PFSK-1 (cell line): Measurements from ENCODE around the gene AUTS2.

Source experiments
- FOXP2 ChIP-seq: optimal IDR thresholded peaks from 2 replicates; pipeline ENCODE3; 2011; ENCODE audit warnings: borderline replicate concordance, control low read depth, inconsistent platforms; ENCODE audit not compliant: insufficient read depth; ENCODE audit errors: extremely low read length, extremely low read depth
- POLR2AphosphoS5 ChIP-seq: IDR thresholded peaks from 2 replicates; pipeline ENCODE4 v1.6.1; 2012; ENCODE audit warnings: low read depth, mild to moderate bottlenecking, control low read depth, low read length, moderate library complexity
- REST ChIP-seq, 2 experiments: IDR thresholded peaks; 2 replicates each; pipeline versions ENCODE4 v1.6.1 to v1.8.0; 2011 to 2012; ENCODE audit warnings: low read depth in 2 of 2, low read length in 2 of 2, control low read depth in 1 of 2, inconsistent platforms in 1 of 2, mild to moderate bottlenecking in 1 of 2, moderate library complexity in 1 of 2; ENCODE audit not compliant: insufficient read depth in 1 of 2
- SIN3A ChIP-seq: IDR thresholded peaks from 2 replicates; pipeline ENCODE4 v1.6.1; 2012; ENCODE audit warnings: mild to moderate bottlenecking, low read length, moderate library complexity, borderline replicate concordance; ENCODE audit not compliant: insufficient read depth
- TAF1 ChIP-seq: IDR thresholded peaks from 2 replicates; pipeline ENCODE4 v1.6.1; 2012; ENCODE audit warnings: low read length, control low read depth, borderline replicate concordance; ENCODE audit not compliant: insufficient read depth

Gene AUTS2

GRCh38 chr7:70733090-70733489, 1134.8 kb downstream of the AUTS2 start:
- no peak for TF ChIP-seq SIN3A
- no peak for TF ChIP-seq REST (IDR thresholded peaks at IDR 0.05; ENCODE audit: insufficient read depth in 1 of 2, low read depth in 2 of 2, low read length in 2 of 2)
- TF ChIP-seq FOXP2: no peak
- TF ChIP-seq POLR2AphosphoS5: no peak
- no peak for TF ChIP-seq TAF1

- TF ChIP-seq REST (IDR thresholded peaks at IDR 0.05; ENCODE audit: insufficient read depth in 1 of 2, low read depth in 2 of 2, low read length in 2 of 2) (no peak), POLR2AphosphoS5 (no peak), TAF1 (no peak), FOXP2 (no peak), SIN3A (no peak)
Measured at GRCh38 chr7:70734411-70734810, 1136.1 kb downstream of the AUTS2 start.

GRCh38 chr7:70735313-70735712, 1137.0 kb downstream of the AUTS2 start:
- no peak for TF ChIP-seq REST (IDR thresholded peaks at IDR 0.05; ENCODE audit: insufficient read depth in 1 of 2, low read depth in 2 of 2, low read length in 2 of 2)
- TF ChIP-seq POLR2AphosphoS5: no peak
- TF ChIP-seq FOXP2: no peak
- TF ChIP-seq TAF1: no peak
- TF ChIP-seq SIN3A: no peak

GRCh38 chr7:70736715-70737460, 1138.6 kb downstream of the AUTS2 start:
- TF ChIP-seq REST (IDR thresholded peaks at IDR 0.05; ENCODE audit: insufficient read depth in 1 of 2, low read depth in 2 of 2, low read length in 2 of 2) (no peak), POLR2AphosphoS5 (no peak), FOXP2 (no peak), TAF1 (no peak), SIN3A (no peak)

GRCh38 chr7:70738151-70738885, 1140.0 kb downstream of the AUTS2 start:
- no peak for TF ChIP-seq REST (IDR thresholded peaks at IDR 0.05; ENCODE audit: insufficient read depth in 1 of 2, low read depth in 2 of 2, low read length in 2 of 2)
- TF ChIP-seq SIN3A: no peak
- no peak for TF ChIP-seq POLR2AphosphoS5
- no peak for TF ChIP-seq FOXP2
- TF ChIP-seq TAF1: no peak
